ENCODE results near the gene NUDT2. TPM values are rescaled to one million over a fixed set of nuclear protein-coding genes. Genes with fewer than 3 reads are reported as not detected.

NUDT2 gene
- total and polyA plus RNA-seq, 10 of the 15 experiments (the other 5 are each of a cell fraction or from before 2014, with no cell fraction given): 24.5 to 55.1 (median 33.6) TPM

- Histone ChIP-seq H3K4me2 (ENCODE audit: control insufficient read depth, insufficient read depth) (no peak overlapping the region), H3K4me3 (no peak overlapping the region), H3K27ac (ENCODE audit: control insufficient read depth, insufficient read depth) (no peak overlapping the region), H2AFZ (ENCODE audit: control insufficient read depth, low read depth, low read length) (no peak overlapping the region), H3K79me2 (ENCODE audit: control insufficient read depth, insufficient read depth, low read length) (no peaks in the 10 kb centered on the region), H3K27me3 (replicated peaks in 1 of 2; ENCODE audit: control insufficient read depth in 2 of 2, insufficient read depth in 2 of 2, low read length in 1 of 2) (no peaks in the 10 kb centered on the region), H3K36me3 (ENCODE audit: control insufficient read depth in 2 of 2, insufficient read depth in 2 of 2, low read length in 1 of 2) (peaks cover 2 to 4% of the 10 kb centered on the region in 2 experiments), H3K4me1 (ENCODE audit: control insufficient read depth, insufficient read depth, low read length) (no peaks in the 10 kb centered on the region), H3K9me3 (replicated peaks; ENCODE audit: control insufficient read depth, insufficient read depth, low read length) (no peaks in the 10 kb centered on the region), H4K20me1 (ENCODE audit: control insufficient read depth, insufficient read depth) (no peaks in the 10 kb centered on the region), H3K9ac (ENCODE audit: control insufficient read depth, insufficient read depth, low read length) (no peak overlapping the region)
- ATAC-seq (no peak), FAIRE-seq (no peak), DNase-seq (ENCODE audit: low read depth, low spot score) (no peak)
- in situ Hi-C loops (cut with MboI) (no loop called here), intact Hi-C loops (cut with micrococcal nuclease; ENCODE audit: unreplicated experiment) (no loop called here)
- TF ChIP-seq RELA (IDR thresholded peaks at IDR 0.05; ENCODE audit: borderline replicate concordance, partially characterized antibody) (no peak), CHD1 (IDR thresholded peaks at IDR 0.05; ENCODE audit: low read depth, low read length) (no peak)
- no TSS peak for BruUV-seq (replicated peaks)
- ChIA-PET RAD21 (ENCODE audit: unreplicated experiment) (no interaction called here), CTCF (no interaction called here), SMC1A (ENCODE audit: uncharacterized antibody, unreplicated experiment) (no interaction called here), POLR2A (no interaction called here)
Measured at GRCh38 chr9:34347800-34348158, 18.4 kb downstream of the NUDT2 start.

GRCh38 chr9:34349324-34349723, 20.0 kb downstream of the NUDT2 start:
- ChIA-PET SMC1A (ENCODE audit: uncharacterized antibody, unreplicated experiment) (interaction anchor here (0.6 to 1.3 kb wide), 2 partner anchors 15 to 28 kb away, joined by 3 read pairs; partner anchors contain the start of gene MYORG), POLR2A (interaction anchor here (0.6 kb wide), 1 partner anchor 9 kb away, joined by 3 read pairs; no protein-coding TSS in a partner anchor), CTCF (no interaction called here), RAD21 (ENCODE audit: unreplicated experiment) (interaction anchor here (0.5 kb wide), 1 partner anchor 63 kb away, joined by 3 read pairs; no protein-coding TSS in a partner anchor)
- no TSS peak for BruUV-seq (replicated peaks)
- Histone ChIP-seq H3K4me3 (no peak overlapping the region), H3K9me3 (replicated peaks; ENCODE audit: control insufficient read depth, insufficient read depth, low read length) (no peaks in the 10 kb centered on the region), H3K9ac (ENCODE audit: control insufficient read depth, insufficient read depth, low read length) (no peak overlapping the region), H3K79me2 (ENCODE audit: control insufficient read depth, insufficient read depth, low read length) (no peaks in the 10 kb centered on the region), H2AFZ (ENCODE audit: control insufficient read depth, low read depth, low read length) (no peak overlapping the region), H3K4me1 (ENCODE audit: control insufficient read depth, insufficient read depth, low read length) (no peaks in the 10 kb centered on the region), H3K27me3 (replicated peaks in 1 of 2; ENCODE audit: control insufficient read depth in 2 of 2, insufficient read depth in 2 of 2, low read length in 1 of 2) (no peaks in the 10 kb centered on the region), H3K36me3 (ENCODE audit: control insufficient read depth in 2 of 2, insufficient read depth in 2 of 2, low read length in 1 of 2) (no peaks in the 10 kb centered on the region), H3K4me2 (ENCODE audit: control insufficient read depth, insufficient read depth) (no peak overlapping the region), H3K27ac (ENCODE audit: control insufficient read depth, insufficient read depth) (no peak overlapping the region), H4K20me1 (ENCODE audit: control insufficient read depth, insufficient read depth) (no peaks in the 10 kb centered on the region)
- ATAC-seq (no peak), FAIRE-seq (no peak), DNase-seq (ENCODE audit: low read depth, low spot score) (no peak)
- intact Hi-C loops (cut with micrococcal nuclease; ENCODE audit: unreplicated experiment): no loop called here
- in situ Hi-C loops (cut with MboI): no loop called here
- TF ChIP-seq ELK1 (IDR thresholded peaks at IDR 0.05; ENCODE audit: low read depth, low read length) (no peak), SP1 (IDR thresholded peaks at IDR 0.05; ENCODE audit: low read depth, low read length) (no peak), NFYB (IDR thresholded peaks at IDR 0.05; ENCODE audit: insufficient read depth, low read depth, low read length) (no peak), SRF (IDR thresholded peaks at IDR 0.05; ENCODE audit: low read depth in 2 of 2, low read length in 2 of 2) (no peak)
- TF ChIP-seq, protein P1, sequence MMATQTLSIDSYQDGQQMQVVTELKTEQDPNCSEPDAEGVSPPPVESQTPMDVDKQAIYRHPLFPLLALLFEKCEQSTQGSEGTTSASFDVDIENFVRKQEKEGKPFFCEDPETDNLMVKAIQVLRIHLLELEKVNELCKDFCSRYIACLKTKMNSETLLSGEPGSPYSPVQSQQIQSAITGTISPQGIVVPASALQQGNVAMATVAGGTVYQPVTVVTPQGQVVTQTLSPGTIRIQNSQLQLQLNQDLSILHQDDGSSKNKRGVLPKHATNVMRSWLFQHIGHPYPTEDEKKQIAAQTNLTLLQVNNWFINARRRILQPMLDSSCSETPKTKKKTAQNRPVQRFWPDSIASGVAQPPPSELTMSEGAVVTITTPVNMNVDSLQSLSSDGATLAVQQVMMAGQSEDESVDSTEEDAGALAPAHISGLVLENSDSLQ (IDR thresholded peaks at IDR 0.05): no peak
- TF ChIP-seq, protein P2, sequence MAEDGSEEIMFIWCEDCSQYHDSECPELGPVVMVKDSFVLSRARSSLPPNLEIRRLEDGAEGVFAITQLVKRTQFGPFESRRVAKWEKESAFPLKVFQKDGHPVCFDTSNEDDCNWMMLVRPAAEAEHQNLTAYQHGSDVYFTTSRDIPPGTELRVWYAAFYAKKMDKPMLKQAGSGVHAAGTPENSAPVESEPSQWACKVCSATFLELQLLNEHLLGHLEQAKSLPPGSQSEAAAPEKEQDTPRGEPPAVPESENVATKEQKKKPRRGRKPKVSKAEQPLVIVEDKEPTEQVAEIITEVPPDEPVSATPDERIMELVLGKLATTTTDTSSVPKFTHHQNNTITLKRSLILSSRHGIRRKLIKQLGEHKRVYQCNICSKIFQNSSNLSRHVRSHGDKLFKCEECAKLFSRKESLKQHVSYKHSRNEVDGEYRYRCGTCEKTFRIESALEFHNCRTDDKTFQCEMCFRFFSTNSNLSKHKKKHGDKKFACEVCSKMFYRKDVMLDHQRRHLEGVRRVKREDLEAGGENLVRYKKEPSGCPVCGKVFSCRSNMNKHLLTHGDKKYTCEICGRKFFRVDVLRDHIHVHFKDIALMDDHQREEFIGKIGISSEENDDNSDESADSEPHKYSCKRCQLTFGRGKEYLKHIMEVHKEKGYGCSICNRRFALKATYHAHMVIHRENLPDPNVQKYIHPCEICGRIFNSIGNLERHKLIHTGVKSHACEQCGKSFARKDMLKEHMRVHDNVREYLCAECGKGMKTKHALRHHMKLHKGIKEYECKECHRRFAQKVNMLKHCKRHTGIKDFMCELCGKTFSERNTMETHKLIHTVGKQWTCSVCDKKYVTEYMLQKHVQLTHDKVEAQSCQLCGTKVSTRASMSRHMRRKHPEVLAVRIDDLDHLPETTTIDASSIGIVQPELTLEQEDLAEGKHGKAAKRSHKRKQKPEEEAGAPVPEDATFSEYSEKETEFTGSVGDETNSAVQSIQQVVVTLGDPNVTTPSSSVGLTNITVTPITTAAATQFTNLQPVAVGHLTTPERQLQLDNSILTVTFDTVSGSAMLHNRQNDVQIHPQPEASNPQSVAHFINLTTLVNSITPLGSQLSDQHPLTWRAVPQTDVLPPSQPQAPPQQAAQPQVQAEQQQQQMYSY (CRISPR knock-in tag; IDR thresholded peaks at IDR 0.05): no peak
- TF ChIP-seq, protein P3, sequence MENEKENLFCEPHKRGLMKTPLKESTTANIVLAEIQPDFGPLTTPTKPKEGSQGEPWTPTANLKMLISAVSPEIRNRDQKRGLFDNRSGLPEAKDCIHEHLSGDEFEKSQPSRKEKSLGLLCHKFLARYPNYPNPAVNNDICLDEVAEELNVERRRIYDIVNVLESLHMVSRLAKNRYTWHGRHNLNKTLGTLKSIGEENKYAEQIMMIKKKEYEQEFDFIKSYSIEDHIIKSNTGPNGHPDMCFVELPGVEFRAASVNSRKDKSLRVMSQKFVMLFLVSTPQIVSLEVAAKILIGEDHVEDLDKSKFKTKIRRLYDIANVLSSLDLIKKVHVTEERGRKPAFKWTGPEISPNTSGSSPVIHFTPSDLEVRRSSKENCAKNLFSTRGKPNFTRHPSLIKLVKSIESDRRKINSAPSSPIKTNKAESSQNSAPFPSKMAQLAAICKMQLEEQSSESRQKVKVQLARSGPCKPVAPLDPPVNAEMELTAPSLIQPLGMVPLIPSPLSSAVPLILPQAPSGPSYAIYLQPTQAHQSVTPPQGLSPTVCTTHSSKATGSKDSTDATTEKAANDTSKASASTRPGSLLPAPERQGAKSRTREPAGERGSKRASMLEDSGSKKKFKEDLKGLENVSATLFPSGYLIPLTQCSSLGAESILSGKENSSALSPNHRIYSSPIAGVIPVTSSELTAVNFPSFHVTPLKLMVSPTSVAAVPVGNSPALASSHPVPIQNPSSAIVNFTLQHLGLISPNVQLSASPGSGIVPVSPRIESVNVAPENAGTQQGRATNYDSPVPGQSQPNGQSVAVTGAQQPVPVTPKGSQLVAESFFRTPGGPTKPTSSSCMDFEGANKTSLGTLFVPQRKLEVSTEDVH (IDR thresholded peaks at IDR 0.05; ENCODE audit: low read depth, partially characterized antibody): no peak
- 90% methylated on average over 3 of the region's 3 CpGs for WGBS (ENCODE audit: insufficient coverage, insufficient replicate concordance, low lambda C conversion rate, missing lambda C conversion rate)
